ENCODE measurements around the gene BCR.

- no peak for TF ChIP-seq POLR2A (IDR thresholded peaks at IDR 0.05; ENCODE audit: extremely low read depth, insufficient read length)
- TF ChIP-seq, protein P1, sequence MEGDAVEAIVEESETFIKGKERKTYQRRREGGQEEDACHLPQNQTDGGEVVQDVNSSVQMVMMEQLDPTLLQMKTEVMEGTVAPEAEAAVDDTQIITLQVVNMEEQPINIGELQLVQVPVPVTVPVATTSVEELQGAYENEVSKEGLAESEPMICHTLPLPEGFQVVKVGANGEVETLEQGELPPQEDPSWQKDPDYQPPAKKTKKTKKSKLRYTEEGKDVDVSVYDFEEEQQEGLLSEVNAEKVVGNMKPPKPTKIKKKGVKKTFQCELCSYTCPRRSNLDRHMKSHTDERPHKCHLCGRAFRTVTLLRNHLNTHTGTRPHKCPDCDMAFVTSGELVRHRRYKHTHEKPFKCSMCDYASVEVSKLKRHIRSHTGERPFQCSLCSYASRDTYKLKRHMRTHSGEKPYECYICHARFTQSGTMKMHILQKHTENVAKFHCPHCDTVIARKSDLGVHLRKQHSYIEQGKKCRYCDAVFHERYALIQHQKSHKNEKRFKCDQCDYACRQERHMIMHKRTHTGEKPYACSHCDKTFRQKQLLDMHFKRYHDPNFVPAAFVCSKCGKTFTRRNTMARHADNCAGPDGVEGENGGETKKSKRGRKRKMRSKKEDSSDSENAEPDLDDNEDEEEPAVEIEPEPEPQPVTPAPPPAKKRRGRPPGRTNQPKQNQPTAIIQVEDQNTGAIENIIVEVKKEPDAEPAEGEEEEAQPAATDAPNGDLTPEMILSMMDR (IDR thresholded peaks at IDR 0.05; ENCODE audit: low read depth, low read length) = no peak
Measured at GRCh38 chr22:23207729-23208393, 27.6 kb downstream of the BCR start.

Measured in NB4 (cell line).